HG02938 (cell line): ENCODE measurements around the gene ZNF208.
"Not testable (repeated sequence)": the region's sequence is repeated elsewhere in the genome, so short reads cannot be mapped to it uniquely, and the experiment has no call there.

ENCODE experiments used
- ATAC-seq: cut with Tn5 transposase; IDR thresholded peaks from one replicate; pipeline ENCODE4 v1.9.1; 2021; ENCODE audit warnings: mild to moderate bottlenecking, moderate library complexity; ENCODE audit not compliant: unreplicated experiment

The ZNF208 gene

GRCh38 chr19:21885516-21885915 is 125.2 kb downstream of the ZNF208 start:
- not testable (repeated sequence) for ATAC-seq

GRCh38 chr19:21884786-21885185 is 126.0 kb downstream of the ZNF208 start:
- not testable (repeated sequence) for ATAC-seq

- ATAC-seq, result no peak
These were observed 127.2 kb downstream of the ZNF208 start for GRCh38 chr19:21883516-21883915.
